Cardiac septum (tissue), 1 donor: ENCODE measurements around the gene PLEKHA5. TPM values are rescaled to one million over a fixed set of nuclear protein-coding genes. Genes with fewer than 3 reads are reported as not detected.
"Not testable (repeated sequence)": the region's sequence is repeated elsewhere in the genome, so short reads cannot be mapped to it uniquely, and the experiment has no call there.

Source experiments
- DNase-seq: peaks from one replicate; pipeline ENCODE4 v3.0.0-alpha.2; 2020; ENCODE audit warnings: low spot score
- intact Hi-C: fragments of 100-400 bp; cut with DNase I; formaldehyde crosslinking; loops from one replicate; pipeline ENCODE4 v1.14.0; 2022
- total RNA-seq: library from RNA; stranded (reverse); fragmentation: NEBNext Ultra II Directional; extraction: Animal tissue kit (Norgen Biotek cat#: 25700); gene quantifications from one replicate; pipeline ENCODE4 v1.2.1, GENCODE V29; 2021
- donor health status: DM: no; HTN: no; CAD: no.

PLEKHA5 gene
- total RNA-seq, 1 donor from 2014 or later, result 65.4 TPM

GRCh38 chr12:19350850-19351249, 221.3 kb downstream of the PLEKHA5 start:
- intact Hi-C loops, DNase-seq: not testable (repeated sequence)

- intact Hi-C loops, result no loop called here
- DNase-seq, result no peak
Measured at GRCh38 chr12:19351346-19351745, 221.8 kb downstream of the PLEKHA5 start.

GRCh38 chr12:19369691-19370148, 240.2 kb downstream of the PLEKHA5 start:
- intact Hi-C loops, result loop anchor here (10.0 kb wide), 1 partner anchor 85 kb away; no protein-coding TSS in a partner anchor
- DNase-seq, result no peak

GRCh38 chr12:19373586-19373985, 244.1 kb downstream of the PLEKHA5 start:
- no peak for DNase-seq
- intact Hi-C loops, result no loop called here

GRCh38 chr12:19375888-19376287, 246.4 kb downstream of the PLEKHA5 start:
- no peak for DNase-seq
- intact Hi-C loops, result no loop called here

- no peak for DNase-seq
- intact Hi-C loops, result no loop called here
Measured at GRCh38 chr12:19376691-19377090, 247.2 kb downstream of the PLEKHA5 start.

- intact Hi-C loops, result no loop called here
- DNase-seq, result no peak
Measured at GRCh38 chr12:19382111-19382526, 252.6 kb downstream of the PLEKHA5 start.

GRCh38 chr12:19382563-19382962, 253.0 kb downstream of the PLEKHA5 start:
- intact Hi-C loops, result no loop called here
- DNase-seq, result no peak

GRCh38 chr12:19387161-19387560, 257.6 kb downstream of the PLEKHA5 start:
- DNase-seq, result no peak
- intact Hi-C loops, result no loop called here

- DNase-seq, result no peak
- intact Hi-C loops, result no loop called here
Measured at GRCh38 chr12:19388131-19388549, 258.6 kb downstream of the PLEKHA5 start.

GRCh38 chr12:19390051-19390598, 260.6 kb downstream of the PLEKHA5 start:
- DNase-seq, result no peak
- intact Hi-C loops, result no loop called here

GRCh38 chr12:19392644-19393043, 263.1 kb downstream of the PLEKHA5 start:
- intact Hi-C loops, DNase-seq: not testable (repeated sequence)

- intact Hi-C loops, result no loop called here
- DNase-seq, result no peak
Measured at GRCh38 chr12:19394385-19394784, 264.9 kb downstream of the PLEKHA5 start.

- DNase-seq, result no peak
- intact Hi-C loops, result no loop called here
Measured at GRCh38 chr12:19397534-19397933, 268.0 kb downstream of the PLEKHA5 start.

GRCh38 chr12:19398376-19399363, 269.1 kb downstream of the PLEKHA5 start:
- intact Hi-C loops, result no loop called here
- no peak for DNase-seq

- intact Hi-C loops, result not testable (repeated sequence)
Measured at GRCh38 chr12:19400649-19401285, 271.2 kb downstream of the PLEKHA5 start.

GRCh38 chr12:19402211-19402610, 272.7 kb downstream of the PLEKHA5 start:
- DNase-seq, result no peak
- intact Hi-C loops, result no loop called here

More at GRCh38 chr12:19400649-19401285, 271.2 kb downstream of the PLEKHA5 start:
- not testable (repeated sequence) for DNase-seq

- intact Hi-C loops, result no loop called here
- DNase-seq, result no peak
Measured at GRCh38 chr12:19402743-19403431, 273.4 kb downstream of the PLEKHA5 start.

- intact Hi-C loops, result no loop called here
- DNase-seq, result no peak
Measured at GRCh38 chr12:19404242-19404880, 274.8 kb downstream of the PLEKHA5 start.
